GM06990 (cell line): ENCODE measurements around the gene KRT77.

ENCODE experiments used
- DNase-seq: peaks from one replicate; pipeline ENCODE4 v3.0.0-alpha.2; 2011; ENCODE audit not compliant: insufficient read length; ENCODE audit errors: extremely low read depth
- H3K27me3 ChIP-seq: replicated peaks from 2 replicates; pipeline ENCODE4 v1.6.0; 2011; ENCODE audit warnings: low read length; ENCODE audit not compliant: control insufficient read depth, insufficient read depth
- H3K36me3 ChIP-seq: 2 replicates; pipeline ENCODE4 v1.5.1; 2011; ENCODE audit warnings: low read length; ENCODE audit not compliant: control insufficient read depth, insufficient read depth
- H3K4me3 ChIP-seq: replicated peaks from 2 replicates; pipeline ENCODE4 v1.5.1; 2011; ENCODE audit warnings: low read depth, mild to moderate bottlenecking, control low read depth, low read length
- TF ChIP-seq, protein P1 (sequence below): IDR thresholded peaks from 2 replicates; pipeline ENCODE4 v1.5.1; 2011; ENCODE audit warnings: low read length, control low read depth, mild to moderate bottlenecking, inconsistent platforms; ENCODE audit not compliant: insufficient read depth, poor library complexity, severe bottlenecking

KRT77 gene

DNA sequence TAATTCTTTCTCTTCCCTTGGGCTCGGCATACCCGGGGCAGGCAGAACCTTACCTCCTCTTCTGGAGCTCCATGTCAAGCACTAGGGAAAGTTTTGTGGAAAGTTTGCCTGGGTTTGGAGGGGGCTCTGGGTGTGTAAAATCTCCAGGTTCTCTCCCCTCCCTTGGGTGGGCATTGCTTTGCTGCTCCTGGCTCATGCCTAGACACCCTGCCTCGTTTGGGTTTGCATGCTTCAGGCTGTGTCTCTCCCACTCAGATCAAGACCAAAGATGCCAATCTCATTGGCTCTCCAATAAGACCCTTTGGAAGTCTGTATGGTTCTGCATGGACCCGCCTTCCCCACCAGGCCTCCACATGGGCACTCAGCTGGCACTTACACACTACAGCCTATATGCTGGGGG is 45.1 kb downstream of the KRT77 start:
- Histone ChIP-seq H3K36me3 (no peaks in the 10 kb centered on the region), H3K27me3 (peaks cover 1% of the 10 kb centered on the region), H3K4me3 (no peak overlapping the region)
- no peak for DNase-seq
- TF ChIP-seq, protein P1, sequence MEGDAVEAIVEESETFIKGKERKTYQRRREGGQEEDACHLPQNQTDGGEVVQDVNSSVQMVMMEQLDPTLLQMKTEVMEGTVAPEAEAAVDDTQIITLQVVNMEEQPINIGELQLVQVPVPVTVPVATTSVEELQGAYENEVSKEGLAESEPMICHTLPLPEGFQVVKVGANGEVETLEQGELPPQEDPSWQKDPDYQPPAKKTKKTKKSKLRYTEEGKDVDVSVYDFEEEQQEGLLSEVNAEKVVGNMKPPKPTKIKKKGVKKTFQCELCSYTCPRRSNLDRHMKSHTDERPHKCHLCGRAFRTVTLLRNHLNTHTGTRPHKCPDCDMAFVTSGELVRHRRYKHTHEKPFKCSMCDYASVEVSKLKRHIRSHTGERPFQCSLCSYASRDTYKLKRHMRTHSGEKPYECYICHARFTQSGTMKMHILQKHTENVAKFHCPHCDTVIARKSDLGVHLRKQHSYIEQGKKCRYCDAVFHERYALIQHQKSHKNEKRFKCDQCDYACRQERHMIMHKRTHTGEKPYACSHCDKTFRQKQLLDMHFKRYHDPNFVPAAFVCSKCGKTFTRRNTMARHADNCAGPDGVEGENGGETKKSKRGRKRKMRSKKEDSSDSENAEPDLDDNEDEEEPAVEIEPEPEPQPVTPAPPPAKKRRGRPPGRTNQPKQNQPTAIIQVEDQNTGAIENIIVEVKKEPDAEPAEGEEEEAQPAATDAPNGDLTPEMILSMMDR = no peak

DNA sequence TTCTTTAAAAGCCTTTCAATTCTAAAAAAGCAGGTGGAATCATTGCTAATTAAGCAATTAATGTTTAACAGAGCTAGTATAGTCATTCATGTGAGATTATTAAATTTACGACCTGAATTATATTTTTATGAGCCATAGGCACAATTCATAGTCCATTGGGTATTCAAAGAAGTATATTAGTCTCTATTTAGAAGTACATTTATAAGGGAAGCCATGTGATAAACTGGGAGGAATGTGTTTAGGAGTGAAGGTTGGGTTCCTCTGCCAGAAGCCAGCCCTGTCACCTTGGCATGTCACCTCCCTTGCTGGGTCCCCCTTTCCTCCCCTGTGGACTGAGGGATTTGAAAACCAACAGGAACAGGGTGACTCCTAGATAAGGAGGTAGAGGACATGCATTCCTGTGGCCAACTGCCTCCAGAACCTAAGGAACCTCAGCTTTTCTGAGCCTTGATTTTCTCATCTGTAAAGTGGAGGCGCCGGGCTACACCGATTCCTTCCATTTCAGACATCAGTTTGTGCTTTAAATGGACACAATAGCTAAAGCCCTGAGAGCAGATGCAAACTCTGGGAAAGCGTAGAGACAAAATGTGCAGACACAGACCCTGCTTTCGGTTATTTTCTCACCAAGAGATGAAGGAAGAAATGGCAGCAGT is 45.9 kb downstream of the KRT77 start:
- TF ChIP-seq, protein P1 = no peak
- no peak overlapping the region for H3K4me3 ChIP-seq
- no peaks in the 10 kb centered on the region for H3K36me3 ChIP-seq
- H3K27me3 ChIP-seq = peaks cover 1% of the 10 kb centered on the region
- DNase-seq = no peak

DNA sequence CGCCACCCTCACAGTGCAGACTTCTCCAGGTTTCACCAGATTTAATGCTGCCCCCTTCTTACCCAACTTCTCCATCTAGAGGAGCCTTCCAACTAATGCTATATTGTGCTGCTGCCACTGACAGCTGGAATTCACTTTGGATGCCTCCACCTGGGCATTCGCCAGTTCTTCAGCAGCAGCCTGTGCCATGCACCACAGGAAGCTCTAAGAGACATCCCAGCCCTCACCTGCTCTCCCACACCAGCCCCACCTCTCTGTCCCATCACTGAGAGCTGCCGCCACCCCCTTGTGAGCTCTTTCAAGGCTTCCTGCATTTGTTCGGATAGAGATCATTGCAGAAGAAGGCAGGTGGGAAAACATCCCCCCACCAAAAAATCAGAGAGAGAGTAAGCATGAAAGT is 46.7 kb downstream of the KRT77 start:
- H3K4me3 ChIP-seq = no peak overlapping the region
- H3K36me3 ChIP-seq = no peaks in the 10 kb centered on the region
- TF ChIP-seq, protein P1 = no peak
- peaks cover 1% of the 10 kb centered on the region for H3K27me3 ChIP-seq
- DNase-seq = no peak

DNA sequence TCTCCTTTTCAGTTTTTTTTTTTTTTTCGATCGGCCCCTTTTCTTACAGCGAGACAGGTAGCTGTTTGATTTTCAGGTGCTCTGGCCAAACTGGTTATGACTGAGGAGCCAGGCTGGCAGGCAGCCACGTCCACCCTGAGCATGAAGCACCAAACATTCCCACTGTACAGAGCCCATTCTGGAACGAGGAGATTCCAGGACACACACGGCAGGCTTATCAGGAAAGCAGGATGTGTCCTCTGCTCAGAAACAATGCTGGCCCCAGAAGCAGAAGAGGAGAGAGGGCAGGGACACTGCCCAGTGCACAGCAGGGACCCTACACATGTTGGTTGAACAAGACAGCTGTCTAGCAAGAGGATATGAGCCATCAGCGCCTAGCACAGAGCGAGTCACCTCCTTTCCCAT is 47.6 kb downstream of the KRT77 start:
- H3K36me3 ChIP-seq = no peaks in the 10 kb centered on the region
- TF ChIP-seq, protein P1 = no peak
- H3K27me3 ChIP-seq = peaks cover 1% of the 10 kb centered on the region
- H3K4me3 ChIP-seq = no peak overlapping the region
- no peak for DNase-seq

DNA sequence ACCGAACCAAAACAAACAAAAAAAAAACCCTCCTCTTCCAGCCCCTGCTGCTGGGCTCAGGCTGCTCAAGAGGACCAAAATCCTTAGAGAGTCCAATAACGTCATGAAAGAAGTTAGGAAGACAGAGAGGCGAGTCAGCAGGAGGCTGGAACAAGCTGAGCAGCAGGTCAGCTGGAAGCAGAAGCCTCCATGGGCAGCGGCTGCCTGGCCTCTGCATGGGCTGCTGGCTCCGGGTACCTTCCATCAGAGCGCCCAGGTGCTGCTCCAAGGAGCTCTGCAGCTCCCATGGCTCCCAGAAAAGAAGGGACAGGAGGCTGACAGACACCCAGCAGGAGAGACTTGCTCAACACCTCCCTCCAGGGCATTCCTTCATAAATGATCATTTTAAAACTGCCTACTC is 48.1 kb downstream of the KRT77 start:
- no peaks in the 10 kb centered on the region for H3K36me3 ChIP-seq
- TF ChIP-seq, protein P1 = no peak
- peaks cover 1% of the 10 kb centered on the region for H3K27me3 ChIP-seq
- no peak for DNase-seq
- H3K4me3 ChIP-seq = no peak overlapping the region
